Natural killer cell (primary cell): ENCODE data around the gene NMRK2. TPM values are rescaled to one million over a fixed set of nuclear protein-coding genes. Genes with fewer than 3 reads are reported as not detected.
"Not testable (repeated sequence)": the region's sequence is repeated elsewhere in the genome, so short reads cannot be mapped to it uniquely, and the experiment has no call there.

ENCODE experiments used
- ATAC-seq, 3 donors: fragments of 150-1000 bp in 2 of 3; fragments of 200-7000 bp in 1 of 3; cut with Tn5 transposase; 1 replicate in 1 of 3; 2 replicates in 2 of 3; pipeline ENCODE4 v1.10.0; 2021; ENCODE audit warnings: mild to moderate bottlenecking in 2 of 3, moderate library complexity in 2 of 3
- DNase-seq, 2 donors: peaks; one replicate each; pipeline versions ENCODE4 v3.0.0 to v3.0.0-alpha.2; 2013 to 2021; ENCODE audit warnings: mixed read lengths in 1 of 2
- H3K27ac ChIP-seq: one replicate; pipeline ENCODE4 v1.5.1; 2013; ENCODE audit warnings: mild to moderate bottlenecking, low read length
- H3K27me3 ChIP-seq: one replicate; pipeline ENCODE4 v1.6.1; 2013; ENCODE audit warnings: low read length; ENCODE audit not compliant: control insufficient read depth, insufficient read depth
- H3K36me3 ChIP-seq: one replicate; pipeline ENCODE4 v1.6.1; 2013; ENCODE audit warnings: low read length; ENCODE audit not compliant: control insufficient read depth, insufficient read depth
- H3K4me1 ChIP-seq: one replicate; pipeline ENCODE4 v1.6.1; 2013; ENCODE audit warnings: low read length; ENCODE audit not compliant: control insufficient read depth, insufficient read depth
- H3K4me3 ChIP-seq: one replicate; pipeline ENCODE4 v1.5.1; 2013; ENCODE audit warnings: low read length
- H3K9me3 ChIP-seq: one replicate; pipeline ENCODE4 v1.6.1; 2013; ENCODE audit warnings: low read length; ENCODE audit not compliant: control insufficient read depth, insufficient read depth
- H3K27ac Mint-ChIP-seq, 2 donors: one replicate each; pipeline ENCODE4 v1.8.0; 2022; ENCODE audit warnings: mild to moderate bottlenecking in 2 of 2, mixed read lengths in 2 of 2, moderate library complexity in 1 of 2
- H3K27me3 Mint-ChIP-seq, 2 donors: one replicate each; pipeline ENCODE4 v1.8.0; 2022; ENCODE audit warnings: low read depth in 2 of 2, mixed read lengths in 2 of 2
- H3K36me3 Mint-ChIP-seq: one replicate; pipeline ENCODE4 v1.8.0; 2022; ENCODE audit warnings: mixed read lengths
- H3K4me1 Mint-ChIP-seq, 2 donors: one replicate each; pipeline ENCODE4 v1.8.0; 2022; ENCODE audit warnings: mixed read lengths in 2 of 2
- H3K4me3 Mint-ChIP-seq: one replicate; pipeline ENCODE4 v1.8.0; 2022; ENCODE audit warnings: mild to moderate bottlenecking, moderate library complexity, mixed read lengths
- H3K9me3 Mint-ChIP-seq, 2 donors: one replicate each; pipeline ENCODE4 v1.8.0; 2022; ENCODE audit warnings: mixed read lengths in 2 of 2
- WGBS: methylation state at CpG from one replicate; pipeline ENCODE4 v1.1.7; 2013; ENCODE audit warnings: missing lambda C conversion rate; ENCODE audit not compliant: insufficient coverage; 5-methylcytosine and 5-hydroxymethylcytosine counted together
- intact Hi-C: fragments of 100-400 bp; cut with micrococcal nuclease; formaldehyde crosslinking; loops from one replicate; pipeline ENCODE4 v1.14.2; 2022
- total RNA-seq, 4 donors: library from RNA; stranded (reverse); fragments of 120-200 nt in 1 of 4; gene quantifications; one replicate each; pipeline versions ENCODE4 v1.2.3 to v1.2.4, GENCODE V29; 2013 to 2022
- TF ChIP-seq, protein P1 (sequence below): fragments of 200-600 bp; IDR thresholded peaks from one replicate; pipeline ENCODE4 v1.8.0; 2022; ENCODE audit warnings: antibody characterized with exemption

Gene NMRK2
- total RNA-seq, 3 donors from 2014 or later (not counting 1 experiment from before 2014, with no cell fraction given) = not detected

DNA sequence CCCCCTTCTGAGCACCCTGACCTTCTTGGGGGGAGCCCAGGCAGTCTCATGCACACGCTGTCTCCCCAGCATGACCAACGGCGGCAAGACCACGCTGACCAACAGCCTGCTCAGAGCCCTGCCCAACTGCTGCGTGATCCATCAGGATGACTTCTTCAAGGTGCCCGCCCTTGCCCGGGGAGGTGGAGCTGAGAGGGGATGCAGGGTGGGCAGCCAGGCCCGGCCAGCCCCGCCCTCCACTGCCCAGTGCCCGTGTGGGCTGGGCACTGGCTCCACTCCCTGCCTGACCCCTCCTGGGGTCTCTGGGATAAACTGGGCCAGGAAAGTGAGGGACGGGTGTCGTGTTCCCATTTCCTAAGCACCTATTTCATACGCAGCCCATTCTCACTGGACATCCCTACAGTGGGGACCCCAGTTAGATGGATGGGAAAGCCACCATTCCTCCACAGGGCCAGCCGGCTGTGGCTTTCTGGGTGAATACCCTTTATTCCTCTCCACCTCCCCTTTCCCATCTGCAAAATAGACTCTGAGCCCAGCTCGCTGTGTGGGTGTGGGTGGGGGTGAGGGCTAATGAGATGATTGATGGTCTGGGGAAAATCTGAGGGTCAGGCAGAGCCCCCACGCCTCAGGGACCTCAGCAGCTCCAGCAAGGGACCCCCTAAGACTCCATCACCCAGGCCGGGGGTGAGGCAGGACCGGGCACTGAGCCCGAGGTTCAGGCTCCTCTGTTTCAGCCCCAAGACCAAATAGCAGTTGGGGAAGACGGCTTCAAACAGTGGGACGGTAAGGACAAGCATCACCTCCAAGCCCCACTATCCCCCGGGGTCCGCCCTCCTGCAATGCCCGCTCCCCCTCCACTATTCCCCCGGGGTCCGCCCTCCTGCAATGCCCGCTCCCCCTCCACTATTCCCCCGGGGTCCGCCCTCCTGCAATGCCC, 3.9 kb downstream of the NMRK2 start:
- H3K36me3 ChIP-seq = no peaks in the 10 kb centered on the region
- Mint-ChIP-seq H3K4me3 (no peak overlapping the region), H3K36me3 (no peaks in the 10 kb centered on the region), H3K27me3 (peaks cover 2 to 4% of the 10 kb centered on the region in 2 donors), H3K4me1 (no peaks in the 10 kb centered on the region), H3K9me3 (no peaks in the 10 kb centered on the region), H3K27ac (no peak overlapping the region)
- H3K9me3 ChIP-seq = no peaks in the 10 kb centered on the region
- WGBS = 83% methylated on average over 19 of the region's 29 CpGs
- DNase-seq (no peak), ATAC-seq (no peak)
- TF ChIP-seq, protein P1, sequence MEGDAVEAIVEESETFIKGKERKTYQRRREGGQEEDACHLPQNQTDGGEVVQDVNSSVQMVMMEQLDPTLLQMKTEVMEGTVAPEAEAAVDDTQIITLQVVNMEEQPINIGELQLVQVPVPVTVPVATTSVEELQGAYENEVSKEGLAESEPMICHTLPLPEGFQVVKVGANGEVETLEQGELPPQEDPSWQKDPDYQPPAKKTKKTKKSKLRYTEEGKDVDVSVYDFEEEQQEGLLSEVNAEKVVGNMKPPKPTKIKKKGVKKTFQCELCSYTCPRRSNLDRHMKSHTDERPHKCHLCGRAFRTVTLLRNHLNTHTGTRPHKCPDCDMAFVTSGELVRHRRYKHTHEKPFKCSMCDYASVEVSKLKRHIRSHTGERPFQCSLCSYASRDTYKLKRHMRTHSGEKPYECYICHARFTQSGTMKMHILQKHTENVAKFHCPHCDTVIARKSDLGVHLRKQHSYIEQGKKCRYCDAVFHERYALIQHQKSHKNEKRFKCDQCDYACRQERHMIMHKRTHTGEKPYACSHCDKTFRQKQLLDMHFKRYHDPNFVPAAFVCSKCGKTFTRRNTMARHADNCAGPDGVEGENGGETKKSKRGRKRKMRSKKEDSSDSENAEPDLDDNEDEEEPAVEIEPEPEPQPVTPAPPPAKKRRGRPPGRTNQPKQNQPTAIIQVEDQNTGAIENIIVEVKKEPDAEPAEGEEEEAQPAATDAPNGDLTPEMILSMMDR = no peak
- H3K27me3 ChIP-seq = peaks cover 5% of the 10 kb centered on the region
- intact Hi-C loops = no loop called here
- no peaks in the 10 kb centered on the region for H3K4me1 ChIP-seq
- H3K27ac ChIP-seq = no peak overlapping the region
- no peak overlapping the region for H3K4me3 ChIP-seq

DNA sequence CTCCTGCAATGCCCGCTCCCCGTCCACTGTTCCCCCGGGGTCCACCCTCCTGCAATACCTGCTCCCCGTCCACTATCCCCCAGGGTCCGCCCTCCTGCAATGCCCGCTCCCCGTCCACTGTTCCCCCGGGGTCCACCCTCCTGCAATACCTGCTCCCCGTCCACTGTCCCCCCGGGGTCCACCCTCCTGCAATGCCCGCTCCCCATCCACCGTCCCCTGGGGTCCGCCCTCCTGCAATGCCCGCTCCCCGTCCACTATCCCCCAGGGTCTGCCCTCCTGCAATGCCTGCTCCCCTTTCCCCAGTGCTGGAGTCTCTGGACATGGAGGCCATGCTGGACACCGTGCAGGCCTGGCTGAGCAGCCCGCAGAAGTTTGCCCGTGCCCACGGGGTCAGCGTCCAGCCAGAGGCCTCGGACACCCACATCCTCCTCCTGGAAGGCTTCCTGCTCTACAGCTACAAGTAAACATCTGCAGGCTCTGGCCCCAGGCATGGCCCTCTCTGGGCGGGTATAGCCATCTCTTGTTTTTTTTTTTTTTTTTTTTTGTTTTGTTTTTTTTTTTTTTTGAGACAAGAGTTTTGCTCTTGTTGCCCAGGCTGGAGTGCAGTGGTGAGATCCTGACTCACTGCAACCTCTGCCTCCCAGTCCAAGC, 5.6 kb downstream of the NMRK2 start:
- H3K36me3 Mint-ChIP-seq, H3K9me3 ChIP-seq, ATAC-seq, H3K4me1 Mint-ChIP-seq, H3K4me3 ChIP-seq, DNase-seq, H3K36me3 ChIP-seq, H3K27ac Mint-ChIP-seq, H3K9me3 Mint-ChIP-seq, H3K4me1 ChIP-seq, H3K4me3 Mint-ChIP-seq, H3K27ac ChIP-seq, intact Hi-C loops, H3K27me3 Mint-ChIP-seq, H3K27me3 ChIP-seq: not testable (repeated sequence)
- 94% methylated on average over 21 of the region's 22 CpGs for WGBS

DNA sequence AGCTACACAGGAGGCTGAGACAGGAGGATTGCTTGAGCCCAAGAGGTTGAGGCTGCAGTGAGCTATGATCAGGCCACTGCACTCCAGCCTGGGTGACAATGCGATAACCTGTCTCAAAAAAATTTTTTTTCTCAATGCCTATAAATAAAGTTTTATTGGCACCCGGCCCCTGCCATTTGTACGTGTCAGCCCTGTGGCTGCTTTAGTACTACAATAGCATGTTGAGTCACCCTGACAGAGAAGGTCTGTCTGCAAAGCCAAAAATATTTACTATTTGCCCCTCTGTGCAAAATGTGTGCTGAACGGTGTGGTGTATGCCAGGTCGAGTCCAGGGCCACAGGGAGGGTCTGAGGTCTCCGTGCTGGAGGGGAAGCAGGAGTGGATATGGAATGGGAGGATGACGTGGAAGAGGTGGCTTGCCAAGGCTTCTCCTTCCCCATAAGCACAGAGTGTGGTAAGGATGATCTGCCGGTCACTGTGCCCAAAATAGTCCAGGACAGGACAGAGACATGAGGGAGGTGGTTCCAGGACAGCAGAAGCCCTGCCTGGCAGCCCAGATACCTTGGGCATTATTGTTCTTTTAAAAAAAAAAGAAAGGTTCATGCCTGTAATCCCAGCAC, 10.0 kb downstream of the NMRK2 start:
- intact Hi-C loops = no loop called here
- Mint-ChIP-seq H3K4me1 (peaks cover 5 to 6% of the 10 kb centered on the region in 2 donors), H3K27me3 (no peaks in the 10 kb centered on the region), H3K4me3 (no peak overlapping the region), H3K36me3 (no peaks in the 10 kb centered on the region), H3K9me3 (no peaks in the 10 kb centered on the region), H3K27ac (no peak overlapping the region)
- Histone ChIP-seq H3K27ac (no peak overlapping the region), H3K9me3 (no peaks in the 10 kb centered on the region), H3K4me1 (peaks cover 3% of the 10 kb centered on the region), H3K4me3 (no peak overlapping the region), H3K27me3 (no peaks in the 10 kb centered on the region), H3K36me3 (no peaks in the 10 kb centered on the region)
- WGBS = 84% methylated on average over 8 of the region's 8 CpGs
- TF ChIP-seq, protein P1 = no peak
- DNase-seq (no peak), ATAC-seq (no peak)
